PC-9 (cell line): ENCODE measurements around the gene KBTBD8.

Experiments used
- EZH2 ChIP-seq: fragments of 200-600 bp; sonication (generic); IDR thresholded peaks from 2 replicates; pipeline ENCODE4 v1.8.0; 2017; ENCODE audit warnings: antibody characterized with exemption, low read depth
- TF ChIP-seq, protein P1 (sequence below): fragments of 200-600 bp; sonication (generic); conservative IDR thresholded peaks from 2 replicates; pipeline ENCODE4 v1.6.1; 2017; ENCODE audit warnings: mixed run types, antibody characterized with exemption, mild to moderate bottlenecking, moderate library complexity

DNA sequence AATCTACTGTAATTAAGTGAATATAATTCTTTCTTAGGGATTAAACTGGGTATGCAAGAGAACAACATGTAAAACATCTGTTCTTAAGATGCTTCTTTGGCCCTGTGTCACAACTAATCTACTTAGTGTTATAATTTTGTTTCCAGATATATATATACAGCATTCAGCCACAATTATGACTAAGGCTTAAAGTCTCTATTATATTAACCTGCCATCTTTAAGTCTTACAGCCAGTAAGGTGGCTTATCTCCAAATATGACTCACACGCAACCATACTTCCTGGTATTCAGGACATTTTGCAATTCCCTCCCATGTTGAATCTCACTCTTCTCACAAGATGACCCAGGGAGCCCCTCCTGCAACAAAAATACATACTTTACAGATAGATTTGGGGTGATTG is 6.6 kb upstream of the KBTBD8 start:
- TF ChIP-seq, protein P1, sequence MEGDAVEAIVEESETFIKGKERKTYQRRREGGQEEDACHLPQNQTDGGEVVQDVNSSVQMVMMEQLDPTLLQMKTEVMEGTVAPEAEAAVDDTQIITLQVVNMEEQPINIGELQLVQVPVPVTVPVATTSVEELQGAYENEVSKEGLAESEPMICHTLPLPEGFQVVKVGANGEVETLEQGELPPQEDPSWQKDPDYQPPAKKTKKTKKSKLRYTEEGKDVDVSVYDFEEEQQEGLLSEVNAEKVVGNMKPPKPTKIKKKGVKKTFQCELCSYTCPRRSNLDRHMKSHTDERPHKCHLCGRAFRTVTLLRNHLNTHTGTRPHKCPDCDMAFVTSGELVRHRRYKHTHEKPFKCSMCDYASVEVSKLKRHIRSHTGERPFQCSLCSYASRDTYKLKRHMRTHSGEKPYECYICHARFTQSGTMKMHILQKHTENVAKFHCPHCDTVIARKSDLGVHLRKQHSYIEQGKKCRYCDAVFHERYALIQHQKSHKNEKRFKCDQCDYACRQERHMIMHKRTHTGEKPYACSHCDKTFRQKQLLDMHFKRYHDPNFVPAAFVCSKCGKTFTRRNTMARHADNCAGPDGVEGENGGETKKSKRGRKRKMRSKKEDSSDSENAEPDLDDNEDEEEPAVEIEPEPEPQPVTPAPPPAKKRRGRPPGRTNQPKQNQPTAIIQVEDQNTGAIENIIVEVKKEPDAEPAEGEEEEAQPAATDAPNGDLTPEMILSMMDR: no peak
- no peak for TF ChIP-seq EZH2
